ENCODE data around the gene EXOC8.
A peak's percentile ranks its signal among the peaks of the same experiment; 100 is the strongest.
"Not testable (repeated sequence)": the region's sequence is repeated elsewhere in the genome, so short reads cannot be mapped to it uniquely, and the experiment has no call there.

EXOC8 gene

GRCh38 chr1:231348856-231349255 is 11.2 kb upstream of the EXOC8 start:
- DNase-seq: not testable (repeated sequence)

GRCh38 chr1:231348442-231348841 is 10.8 kb upstream of the EXOC8 start:
- DNase-seq: no peak

- no peak for DNase-seq
Observed at GRCh38 chr1:231347961-231348360, 10.3 kb upstream of the EXOC8 start.

GRCh38 chr1:231340328-231341013 is 2.8 kb upstream of the EXOC8 start:
- DNase-seq: no peak

- DNase-seq: no peak
Observed at GRCh38 chr1:231338270-231339128, 847 bp upstream of the EXOC8 start, which contains the start of gene SPRTN. Gene SPRTN (plus strand): TSS chr1:231338293. CDS start chr1:231338384, 91 bp downstream.

- peak; percentile 8 for DNase-seq
Observed at GRCh38 chr1:231337043-231337471, 595 bp downstream of the EXOC8 start.

- DNase-seq: no peak
Observed at GRCh38 chr1:231335663-231336602, 1.7 kb downstream of the EXOC8 start.

GRCh38 chr1:231334952-231335351 is 2.7 kb downstream of the EXOC8 start:
- DNase-seq: no peak

- DNase-seq: no peak
Observed at GRCh38 chr1:231334079-231334666, 3.5 kb downstream of the EXOC8 start.

GRCh38 chr1:231332761-231333160 is 4.9 kb downstream of the EXOC8 start:
- no peak for DNase-seq

GRCh38 chr1:231329483-231329882 is 8.2 kb downstream of the EXOC8 start:
- DNase-seq: no peak

- DNase-seq: no peak
Observed at GRCh38 chr1:231327617-231328016, 10.0 kb downstream of the EXOC8 start.

- DNase-seq: no peak
Observed at GRCh38 chr1:231326248-231326647, 11.4 kb downstream of the EXOC8 start.

GRCh38 chr1:231324660-231325059 is 13.0 kb downstream of the EXOC8 start:
- DNase-seq: no peak

GRCh38 chr1:231322880-231323530 is 14.6 kb downstream of the EXOC8 start:
- DNase-seq: no peak

GRCh38 chr1:231319080-231319479 is 18.6 kb downstream of the EXOC8 start:
- DNase-seq: no peak

GRCh38 chr1:231318568-231318967 is 19.1 kb downstream of the EXOC8 start:
- no peak for DNase-seq

GRCh38 chr1:231318015-231318355 is 19.7 kb downstream of the EXOC8 start:
- DNase-seq: no peak

GRCh38 chr1:231317306-231318014 is 20.2 kb downstream of the EXOC8 start:
- no peak for DNase-seq

GRCh38 chr1:231315887-231316286 is 21.8 kb downstream of the EXOC8 start:
- DNase-seq: peak; percentile 49

GRCh38 chr1:231313661-231314060 is 24.0 kb downstream of the EXOC8 start:
- no peak for DNase-seq
